ENCODE measurements around the gene SMCO4. TPM values are rescaled to one million over a fixed set of nuclear protein-coding genes. Genes with fewer than 3 reads are reported as not detected.

SMCO4 gene
- total and polyA plus RNA-seq, 2 donors (not counting 1 experiment from before 2014, with no cell fraction given): 8.2 to 8.6 TPM

DNA sequence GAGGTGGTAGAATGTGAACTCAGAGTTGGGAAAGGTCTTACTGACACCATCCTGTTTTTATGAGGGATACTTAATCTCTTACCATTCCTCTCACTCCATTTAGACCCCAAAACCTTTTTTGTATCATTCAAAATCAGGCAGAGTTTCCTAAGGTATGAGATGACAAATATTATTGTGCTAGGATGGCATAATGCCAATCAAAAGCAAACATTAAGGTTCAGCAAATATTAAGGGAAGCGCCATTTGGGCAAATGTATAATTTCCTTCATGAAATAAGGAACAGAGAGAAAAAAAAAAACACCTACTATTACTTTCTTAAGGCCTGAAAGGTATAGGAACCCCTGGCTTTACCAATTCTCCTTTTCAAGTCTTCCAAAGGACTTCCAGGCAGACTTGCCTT is 62.4 kb downstream of the SMCO4 start:
- Histone ChIP-seq H3K27me3 (ENCODE audit: control insufficient read depth, insufficient read depth, low read length) (no peaks in the 10 kb centered on the region), H3K4me2 (ENCODE audit: extremely low read depth, insufficient read depth, low read length) (no peak overlapping the region), H3K9ac (ENCODE audit: insufficient read depth, low read length) (no peak overlapping the region), H3K9me3 (ENCODE audit: control insufficient read depth, insufficient read depth, low read depth, low read length) (no peaks in the 10 kb centered on the region), H3K36me3 (ENCODE audit: control insufficient read depth, insufficient read depth, low read length) (no peaks in the 10 kb centered on the region), H3K4me3 (replicated peaks in 1 of 4; ENCODE audit: control extremely low read depth in 1 of 4, insufficient read depth in 1 of 4, low read depth in 3 of 4, low read length in 4 of 4) (no peak overlapping the region), H3K27ac (ENCODE audit: insufficient read depth, low read length) (no peak overlapping the region), H3K79me2 (ENCODE audit: control insufficient read depth, insufficient read depth, low read length) (no peaks in the 10 kb centered on the region), H4K20me1 (ENCODE audit: control insufficient read depth, extremely low read depth, insufficient read depth, low read length) (no peaks in the 10 kb centered on the region), H2AFZ (ENCODE audit: low read length) (no peak overlapping the region), H3K4me1 (ENCODE audit: control insufficient read depth, extremely low read depth, insufficient read depth, low read length) (no peaks in the 10 kb centered on the region)
- TF ChIP-seq, protein P1, sequence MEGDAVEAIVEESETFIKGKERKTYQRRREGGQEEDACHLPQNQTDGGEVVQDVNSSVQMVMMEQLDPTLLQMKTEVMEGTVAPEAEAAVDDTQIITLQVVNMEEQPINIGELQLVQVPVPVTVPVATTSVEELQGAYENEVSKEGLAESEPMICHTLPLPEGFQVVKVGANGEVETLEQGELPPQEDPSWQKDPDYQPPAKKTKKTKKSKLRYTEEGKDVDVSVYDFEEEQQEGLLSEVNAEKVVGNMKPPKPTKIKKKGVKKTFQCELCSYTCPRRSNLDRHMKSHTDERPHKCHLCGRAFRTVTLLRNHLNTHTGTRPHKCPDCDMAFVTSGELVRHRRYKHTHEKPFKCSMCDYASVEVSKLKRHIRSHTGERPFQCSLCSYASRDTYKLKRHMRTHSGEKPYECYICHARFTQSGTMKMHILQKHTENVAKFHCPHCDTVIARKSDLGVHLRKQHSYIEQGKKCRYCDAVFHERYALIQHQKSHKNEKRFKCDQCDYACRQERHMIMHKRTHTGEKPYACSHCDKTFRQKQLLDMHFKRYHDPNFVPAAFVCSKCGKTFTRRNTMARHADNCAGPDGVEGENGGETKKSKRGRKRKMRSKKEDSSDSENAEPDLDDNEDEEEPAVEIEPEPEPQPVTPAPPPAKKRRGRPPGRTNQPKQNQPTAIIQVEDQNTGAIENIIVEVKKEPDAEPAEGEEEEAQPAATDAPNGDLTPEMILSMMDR (conservative IDR thresholded peaks at IDR 0.05 in 1 of 2, IDR thresholded peaks at IDR 0.05 in 1 of 2; ENCODE audit: low read depth in 1 of 2, low read length in 2 of 2): no peak
- no peak for TF ChIP-seq EZH2 (IDR thresholded peaks at IDR 0.05; ENCODE audit: low read length, missing control alignments)
- DNase-seq (ENCODE audit: low read depth in 2 of 2): no peak

GRCh38 chr11:93480256-93480655 is 62.9 kb downstream of the SMCO4 start:
- no peak overlapping the region for H3K9ac ChIP-seq (ENCODE audit: insufficient read depth, low read length)
- no peak overlapping the region for H3K27ac ChIP-seq (ENCODE audit: insufficient read depth, low read length)
- H3K4me1 ChIP-seq (ENCODE audit: control insufficient read depth, extremely low read depth, insufficient read depth, low read length): no peaks in the 10 kb centered on the region
- no peaks in the 10 kb centered on the region for H4K20me1 ChIP-seq (ENCODE audit: control insufficient read depth, extremely low read depth, insufficient read depth, low read length)
- no peak overlapping the region for H2AFZ ChIP-seq (ENCODE audit: low read length)
- DNase-seq (ENCODE audit: low read depth in 2 of 2): no peak
- no peaks in the 10 kb centered on the region for H3K27me3 ChIP-seq (ENCODE audit: control insufficient read depth, insufficient read depth, low read length)
- no peak overlapping the region for H3K4me2 ChIP-seq (ENCODE audit: extremely low read depth, insufficient read depth, low read length)
- H3K9me3 ChIP-seq (ENCODE audit: control insufficient read depth, insufficient read depth, low read depth, low read length): no peaks in the 10 kb centered on the region
- H3K79me2 ChIP-seq (ENCODE audit: control insufficient read depth, insufficient read depth, low read length): no peaks in the 10 kb centered on the region
- no peaks in the 10 kb centered on the region for H3K36me3 ChIP-seq (ENCODE audit: control insufficient read depth, insufficient read depth, low read length)
- H3K4me3 ChIP-seq (replicated peaks in 1 of 4; ENCODE audit: control extremely low read depth in 1 of 4, insufficient read depth in 1 of 4, low read depth in 3 of 4, low read length in 4 of 4): no peak overlapping the region
- TF ChIP-seq EZH2 (IDR thresholded peaks at IDR 0.05; ENCODE audit: low read length, missing control alignments): no peak
- TF ChIP-seq, protein P1 (conservative IDR thresholded peaks at IDR 0.05 in 1 of 2, IDR thresholded peaks at IDR 0.05 in 1 of 2; ENCODE audit: low read depth in 1 of 2, low read length in 2 of 2): no peak

- H2AFZ ChIP-seq (ENCODE audit: low read length): no peak overlapping the region
- H3K9ac ChIP-seq (ENCODE audit: insufficient read depth, low read length): no peak overlapping the region
- no peak overlapping the region for H3K4me2 ChIP-seq (ENCODE audit: extremely low read depth, insufficient read depth, low read length)
- H3K9me3 ChIP-seq (ENCODE audit: control insufficient read depth, insufficient read depth, low read depth, low read length): no peaks in the 10 kb centered on the region
- TF ChIP-seq, protein P1 (conservative IDR thresholded peaks at IDR 0.05 in 1 of 2, IDR thresholded peaks at IDR 0.05 in 1 of 2; ENCODE audit: low read depth in 1 of 2, low read length in 2 of 2): no peak
- no peak for TF ChIP-seq EZH2 (IDR thresholded peaks at IDR 0.05; ENCODE audit: low read length, missing control alignments)
- H3K27me3 ChIP-seq (ENCODE audit: control insufficient read depth, insufficient read depth, low read length): no peaks in the 10 kb centered on the region
- no peaks in the 10 kb centered on the region for H3K79me2 ChIP-seq (ENCODE audit: control insufficient read depth, insufficient read depth, low read length)
- no peaks in the 10 kb centered on the region for H3K36me3 ChIP-seq (ENCODE audit: control insufficient read depth, insufficient read depth, low read length)
- no peak overlapping the region for H3K4me3 ChIP-seq (replicated peaks in 1 of 4; ENCODE audit: control extremely low read depth in 1 of 4, insufficient read depth in 1 of 4, low read depth in 3 of 4, low read length in 4 of 4)
- H3K4me1 ChIP-seq (ENCODE audit: control insufficient read depth, extremely low read depth, insufficient read depth, low read length): no peaks in the 10 kb centered on the region
- DNase-seq (ENCODE audit: low read depth in 2 of 2): no peak
- H4K20me1 ChIP-seq (ENCODE audit: control insufficient read depth, extremely low read depth, insufficient read depth, low read length): no peaks in the 10 kb centered on the region
- H3K27ac ChIP-seq (ENCODE audit: insufficient read depth, low read length): no peak overlapping the region
These were observed 64.3 kb downstream of the SMCO4 start for GRCh38 chr11:93478841-93479240.
